Caco-2 (cell line): ENCODE measurements around the gene PDIA5. TPM values are rescaled to one million over a fixed set of nuclear protein-coding genes. Genes with fewer than 3 reads are reported as not detected.

Source experiments
- BruUV-seq: library from RNA; stranded (reverse); fragments of 400-500 nt; replicated peaks from 2 replicates; lab custom pipeline; 2021; lab: Mats Ljungman, UMichigan
- CTCF ChIA-PET: fragments of 300-600 bp; sonication (Branson Sonifier 250); formaldehyde crosslinking; loops from one replicate; lab custom pipeline; 2022; ENCODE audit warnings: antibody characterized with exemption; lab: Charles Lee
- POLR2A ChIA-PET: fragments of 300-600 bp; sonication (Branson Sonifier 250); formaldehyde crosslinking; loops from one replicate; lab custom pipeline; 2022; ENCODE audit warnings: antibody characterized with exemption; lab: Charles Lee
- DNase-seq, 2 experiments: peaks; one replicate each; pipeline versions ENCODE4 v3.0.0 to v3.0.0-alpha.2; 2020 to 2022
- H3K27me3 ChIP-seq: replicated peaks from 2 replicates; pipeline ENCODE4 v1.6.0; 2011; ENCODE audit warnings: low read length; ENCODE audit not compliant: control insufficient read depth, insufficient read depth
- H3K36me3 ChIP-seq: 2 replicates; pipeline ENCODE4 v1.5.1; 2011; ENCODE audit warnings: low read length; ENCODE audit not compliant: control insufficient read depth, insufficient read depth
- H3K4me1 ChIP-seq: fragments of 250-450 bp; sonication (Bioruptor Pico); 2 replicates; pipeline ENCODE4 v1.5.1; 2020; ENCODE audit warnings: mild to moderate bottlenecking
- H3K4me3 ChIP-seq: 2 replicates; pipeline ENCODE4 v1.5.1; 2011; ENCODE audit warnings: low read depth, mild to moderate bottlenecking, control low read depth, low read length
- H3K9me3 ChIP-seq: fragments of 250-450 bp; sonication (Bioruptor Pico); 2 replicates; pipeline ENCODE4 v1.5.1; 2020; ENCODE audit warnings: mild to moderate bottlenecking, moderate library complexity
- H3K27ac Mint-ChIP-seq: one replicate; pipeline ENCODE4 v1.8.0; 2022; ENCODE audit warnings: mixed read lengths; ENCODE audit not compliant: unreplicated experiment
- H3K27me3 Mint-ChIP-seq: one replicate; pipeline ENCODE4 v1.8.0; 2022; ENCODE audit warnings: mixed read lengths; ENCODE audit not compliant: insufficient read depth, unreplicated experiment
- H3K36me3 Mint-ChIP-seq: one replicate; pipeline ENCODE4 v1.8.0; 2022; ENCODE audit warnings: mild to moderate bottlenecking, mixed read lengths; ENCODE audit not compliant: insufficient read depth, unreplicated experiment
- H3K4me1 Mint-ChIP-seq: one replicate; pipeline ENCODE4 v1.8.0; 2022; ENCODE audit warnings: low read depth, mixed read lengths; ENCODE audit not compliant: unreplicated experiment
- H3K4me3 Mint-ChIP-seq: one replicate; pipeline ENCODE4 v1.8.0; 2022; ENCODE audit warnings: mild to moderate bottlenecking, moderate library complexity, mixed read lengths; ENCODE audit not compliant: unreplicated experiment
- H3K9me3 Mint-ChIP-seq: one replicate; pipeline ENCODE4 v1.8.0; 2022; ENCODE audit warnings: mixed read lengths; ENCODE audit not compliant: unreplicated experiment
- intact Hi-C: fragments of 100-400 bp; cut with micrococcal nuclease; formaldehyde crosslinking; loops from one replicate; pipeline ENCODE4 v1.10.0; 2022; ENCODE audit not compliant: unreplicated experiment
- total RNA-seq: library from RNA; stranded (reverse); gene quantifications from 2 replicates; pipeline ENCODE4 v1.2.3, GENCODE V29; 2022
- TF ChIP-seq, protein P1 (sequence below), 2 experiments: fragments of 200-600 bp in 1 of 2; IDR thresholded peaks; 1 replicate in 1 of 2; 2 replicates in 1 of 2; pipeline versions ENCODE4 v1.5.1 to v1.8.0; 2011 to 2022; ENCODE audit warnings: antibody characterized with exemption in 1 of 2, control low read depth in 1 of 2, inconsistent platforms in 1 of 2, low read depth in 1 of 2, low read length in 1 of 2, mild to moderate bottlenecking in 1 of 2, moderate library complexity in 1 of 2; ENCODE audit not compliant: insufficient read depth in 1 of 2, severe bottlenecking in 1 of 2, unreplicated experiment in 1 of 2

The PDIA5 gene
- total RNA-seq, 1 experiment from 2014 or later = 48.2 TPM

GRCh38 chr3:123138839-123139444 is 72.1 kb downstream of the PDIA5 start:
- ChIA-PET POLR2A (no interaction called here), CTCF (no interaction called here)
- Histone ChIP-seq H3K27me3 (no peaks in the 10 kb centered on the region), H3K4me3 (no peak overlapping the region), H3K4me1 (no peaks in the 10 kb centered on the region), H3K36me3 (no peaks in the 10 kb centered on the region), H3K9me3 (no peaks in the 10 kb centered on the region)
- Mint-ChIP-seq H3K4me1 (peaks cover 7% of the 10 kb centered on the region), H3K9me3 (no peaks in the 10 kb centered on the region), H3K27ac (no peak overlapping the region), H3K4me3 (no peak overlapping the region), H3K36me3 (peaks cover 70% of the 10 kb centered on the region), H3K27me3 (no peaks in the 10 kb centered on the region)
- TF ChIP-seq, protein P1, sequence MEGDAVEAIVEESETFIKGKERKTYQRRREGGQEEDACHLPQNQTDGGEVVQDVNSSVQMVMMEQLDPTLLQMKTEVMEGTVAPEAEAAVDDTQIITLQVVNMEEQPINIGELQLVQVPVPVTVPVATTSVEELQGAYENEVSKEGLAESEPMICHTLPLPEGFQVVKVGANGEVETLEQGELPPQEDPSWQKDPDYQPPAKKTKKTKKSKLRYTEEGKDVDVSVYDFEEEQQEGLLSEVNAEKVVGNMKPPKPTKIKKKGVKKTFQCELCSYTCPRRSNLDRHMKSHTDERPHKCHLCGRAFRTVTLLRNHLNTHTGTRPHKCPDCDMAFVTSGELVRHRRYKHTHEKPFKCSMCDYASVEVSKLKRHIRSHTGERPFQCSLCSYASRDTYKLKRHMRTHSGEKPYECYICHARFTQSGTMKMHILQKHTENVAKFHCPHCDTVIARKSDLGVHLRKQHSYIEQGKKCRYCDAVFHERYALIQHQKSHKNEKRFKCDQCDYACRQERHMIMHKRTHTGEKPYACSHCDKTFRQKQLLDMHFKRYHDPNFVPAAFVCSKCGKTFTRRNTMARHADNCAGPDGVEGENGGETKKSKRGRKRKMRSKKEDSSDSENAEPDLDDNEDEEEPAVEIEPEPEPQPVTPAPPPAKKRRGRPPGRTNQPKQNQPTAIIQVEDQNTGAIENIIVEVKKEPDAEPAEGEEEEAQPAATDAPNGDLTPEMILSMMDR (IDR thresholded peaks at IDR 0.05; ENCODE audit: insufficient read depth in 1 of 2, low read depth in 1 of 2, low read length in 1 of 2, severe bottlenecking in 1 of 2, unreplicated experiment in 1 of 2) = no peak
- no peak for DNase-seq
- intact Hi-C loops = no loop called here
- no TSS peak for BruUV-seq

DNA sequence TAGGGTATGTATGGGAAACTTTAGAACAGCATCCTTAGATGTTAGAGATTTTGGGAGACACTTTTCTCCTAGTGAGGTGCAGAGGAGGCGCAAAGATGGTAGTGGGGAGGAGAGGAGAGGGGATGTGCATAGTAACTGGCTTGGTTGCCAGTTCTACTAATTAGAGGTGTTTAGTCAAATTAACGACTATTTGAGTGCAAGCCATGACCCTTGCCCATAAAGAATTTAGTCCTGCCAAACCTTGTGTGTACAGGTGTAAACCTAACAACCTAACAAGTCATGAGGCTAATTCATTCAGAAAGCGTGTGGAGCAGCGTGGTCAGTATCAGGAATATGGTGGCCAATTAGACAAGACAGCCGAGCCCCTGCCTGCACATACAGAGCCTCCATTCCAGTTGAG is 72.7 kb downstream of the PDIA5 start:
- H3K27me3 Mint-ChIP-seq = no peaks in the 10 kb centered on the region
- no peak overlapping the region for H3K4me3 ChIP-seq
- no peaks in the 10 kb centered on the region for H3K9me3 Mint-ChIP-seq
- H3K4me1 ChIP-seq = no peaks in the 10 kb centered on the region
- TF ChIP-seq, protein P1 (IDR thresholded peaks at IDR 0.05; ENCODE audit: insufficient read depth in 1 of 2, low read depth in 1 of 2, low read length in 1 of 2, severe bottlenecking in 1 of 2, unreplicated experiment in 1 of 2) = no peak
- DNase-seq = no peak
- intact Hi-C loops = no loop called here
- no peak overlapping the region for H3K4me3 Mint-ChIP-seq
- ChIA-PET CTCF (no interaction called here), POLR2A (no interaction called here)
- peaks cover 68% of the 10 kb centered on the region for H3K36me3 Mint-ChIP-seq
- H3K36me3 ChIP-seq = no peaks in the 10 kb centered on the region
- H3K4me1 Mint-ChIP-seq = peaks cover 9% of the 10 kb centered on the region
- no peaks in the 10 kb centered on the region for H3K27me3 ChIP-seq
- H3K9me3 ChIP-seq = no peaks in the 10 kb centered on the region
- no TSS peak for BruUV-seq
- H3K27ac Mint-ChIP-seq = no peak overlapping the region

DNA sequence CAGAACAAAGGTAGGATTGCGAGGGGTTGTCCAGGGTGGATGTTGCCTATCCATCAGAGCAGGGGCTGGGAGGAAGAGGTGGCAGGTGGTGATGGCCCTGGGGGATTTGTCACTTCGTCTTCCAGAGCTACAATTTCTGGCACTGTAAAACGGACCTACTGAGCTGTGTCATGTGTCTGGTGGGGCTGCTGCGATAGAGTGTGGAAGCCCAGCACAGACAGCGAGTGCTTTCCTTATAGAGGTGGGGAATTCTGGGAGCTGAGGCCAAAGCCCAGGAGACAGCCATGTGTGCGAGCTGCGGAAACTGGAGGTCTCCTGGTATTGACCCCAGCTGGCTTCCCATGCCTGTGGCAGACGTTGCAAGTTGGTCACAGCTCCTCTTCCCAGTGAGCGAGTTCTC is 73.7 kb downstream of the PDIA5 start:
- POLR2A ChIA-PET = no interaction called here
- intact Hi-C loops = no loop called here

More for the DNA sequence above, 73.7 kb downstream of the PDIA5 start:
- no peak for DNase-seq
- Mint-ChIP-seq H3K9me3 (no peaks in the 10 kb centered on the region), H3K27ac (no peak overlapping the region), H3K4me1 (peaks cover 9% of the 10 kb centered on the region), H3K4me3 (no peak overlapping the region), H3K36me3 (peaks cover 62% of the 10 kb centered on the region), H3K27me3 (no peaks in the 10 kb centered on the region)
- Histone ChIP-seq H3K9me3 (no peaks in the 10 kb centered on the region), H3K4me3 (no peak overlapping the region), H3K36me3 (no peaks in the 10 kb centered on the region; the same call in 1 of the 2 replicates), H3K4me1 (no peaks in the 10 kb centered on the region), H3K27me3 (no peaks in the 10 kb centered on the region)
- TF ChIP-seq, protein P1 (IDR thresholded peaks at IDR 0.05; ENCODE audit: insufficient read depth in 1 of 2, low read depth in 1 of 2, low read length in 1 of 2, severe bottlenecking in 1 of 2, unreplicated experiment in 1 of 2) = no peak
- CTCF ChIA-PET = no interaction called here
- BruUV-seq = no TSS peak
